ENCODE data around the gene GSG1L.
A peak's percentile ranks its signal among the peaks of the same experiment; 100 is the strongest.

Gene GSG1L

GRCh38 chr16:27771201-27771910 lies 292.2 kb downstream of the GSG1L start:
- no peak for DNase-seq (ENCODE audit: low read depth)

GRCh38 chr16:27770271-27771196 lies 293.0 kb downstream of the GSG1L start:
- no peak for DNase-seq (ENCODE audit: low read depth)

- peak; percentile 62 for DNase-seq (ENCODE audit: low read depth)
Observed at GRCh38 chr16:27769561-27770255, 293.8 kb downstream of the GSG1L start.

DNA sequence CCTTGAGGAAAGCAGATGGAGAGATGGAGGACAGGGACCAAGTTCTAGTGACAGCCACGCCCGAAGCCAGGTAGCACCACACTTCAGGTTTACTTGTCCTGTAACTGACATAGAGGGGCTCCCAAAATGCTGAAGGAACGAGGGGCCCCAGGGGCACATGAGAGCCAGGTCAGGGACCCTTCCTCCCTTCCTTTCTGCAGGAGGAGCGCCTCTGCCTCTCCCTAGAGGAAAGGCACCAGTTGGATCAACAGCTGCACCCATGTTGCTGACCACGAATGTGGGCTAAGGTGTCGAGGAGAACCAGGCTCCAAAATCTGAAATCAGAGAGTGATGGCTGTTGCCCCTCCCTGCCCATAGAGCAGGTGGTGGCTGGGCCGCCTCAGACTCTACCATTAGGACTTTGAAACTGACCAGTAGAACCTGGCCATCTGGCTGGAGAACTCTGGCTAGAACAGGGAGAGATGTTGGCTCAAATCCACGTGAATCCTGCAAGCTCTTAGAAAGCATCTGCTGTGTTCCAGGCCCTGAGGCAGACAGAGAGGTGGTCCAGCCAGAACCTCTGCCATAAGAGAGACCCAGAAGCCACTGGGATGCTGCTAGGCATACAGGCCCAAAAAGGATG lies 294.8 kb downstream of the GSG1L start:
- DNase-seq (ENCODE audit: low read depth) = no peak

GRCh38 chr16:27767971-27768591 lies 295.4 kb downstream of the GSG1L start:
- no peak for DNase-seq (ENCODE audit: low read depth)

GRCh38 chr16:27767081-27767480 lies 296.4 kb downstream of the GSG1L start:
- no peak for DNase-seq (ENCODE audit: low read depth)

DNA sequence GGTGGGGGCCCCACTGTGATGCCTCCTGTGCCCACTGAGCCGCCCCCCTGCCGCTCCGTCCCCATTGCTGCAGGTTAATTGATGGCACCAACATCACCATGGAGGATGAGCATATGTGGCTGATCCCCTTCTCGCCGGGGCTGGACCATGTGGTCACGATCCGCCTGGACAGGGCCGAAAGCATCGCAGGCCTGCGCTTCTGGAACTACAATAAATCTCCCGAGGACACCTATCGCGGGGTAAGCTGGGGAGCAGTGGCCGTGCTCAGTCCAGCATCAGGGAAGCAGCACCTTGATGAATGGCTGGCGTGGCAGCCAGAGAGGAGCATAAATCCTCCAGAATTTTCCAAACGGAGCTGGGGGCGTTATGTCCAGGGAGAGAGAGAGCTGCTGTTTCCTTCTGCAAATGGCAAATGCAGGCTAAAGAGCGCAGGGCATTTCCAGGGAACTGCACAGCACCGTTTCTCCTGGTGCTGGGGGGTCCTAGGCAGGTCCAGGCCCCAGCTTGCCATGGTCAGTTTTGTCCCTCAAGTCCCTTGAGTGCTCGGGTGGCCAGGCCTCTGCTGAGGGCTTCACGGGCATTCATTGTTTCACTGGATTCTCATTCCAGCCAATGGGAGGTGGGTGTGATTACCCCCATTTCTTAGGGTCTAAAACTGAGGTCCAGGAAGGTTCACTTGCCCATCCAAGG lies 297.1 kb downstream of the GSG1L start:
- no peak for DNase-seq (ENCODE audit: low read depth)

DNA sequence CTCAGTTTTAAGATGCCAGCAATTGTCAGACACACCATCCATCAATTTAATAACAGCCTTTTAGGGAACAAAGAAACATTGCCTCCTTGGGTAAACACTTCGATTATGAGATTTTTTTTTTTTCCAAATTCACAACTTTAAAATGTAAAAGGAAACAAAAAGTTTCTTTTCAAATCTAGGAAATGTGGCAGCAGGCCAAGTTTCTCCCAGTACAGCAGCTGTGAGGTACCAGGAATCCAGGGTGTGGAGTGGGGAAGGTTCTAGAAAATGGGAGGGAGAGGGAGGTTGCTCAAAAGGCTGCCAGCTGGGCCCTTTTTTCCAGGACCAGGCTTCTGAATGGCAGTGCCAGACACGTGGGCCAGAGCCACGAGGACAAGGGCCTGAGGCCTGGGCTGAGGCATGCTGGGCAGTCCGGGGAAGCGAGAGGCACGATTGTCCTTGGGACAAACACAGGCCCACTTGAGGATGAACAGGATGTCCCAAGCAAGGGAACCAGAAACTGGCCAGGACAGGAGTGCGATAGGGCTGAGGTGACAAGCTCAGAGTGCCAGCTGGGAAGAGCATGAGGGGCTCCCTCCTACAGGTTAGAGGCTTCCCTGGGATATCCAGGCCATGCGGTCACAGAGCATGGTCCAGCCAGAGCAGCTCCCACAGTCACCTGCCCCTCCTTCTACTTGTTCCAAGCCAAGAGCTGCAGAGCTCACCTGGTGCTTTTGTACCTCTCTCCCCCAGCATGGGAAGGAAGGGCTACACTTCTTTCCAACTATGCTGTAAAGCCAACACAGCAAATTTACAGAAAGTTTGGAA lies 298.4 kb downstream of the GSG1L start:
- no peak for DNase-seq (ENCODE audit: low read depth)

GRCh38 chr16:27764427-27764826 lies 299.1 kb downstream of the GSG1L start:
- no peak for DNase-seq (ENCODE audit: low read depth)

- DNase-seq (ENCODE audit: low read depth) = peak; percentile 72
Observed at GRCh38 chr16:27762441-27762840, 301.1 kb downstream of the GSG1L start.

DNA sequence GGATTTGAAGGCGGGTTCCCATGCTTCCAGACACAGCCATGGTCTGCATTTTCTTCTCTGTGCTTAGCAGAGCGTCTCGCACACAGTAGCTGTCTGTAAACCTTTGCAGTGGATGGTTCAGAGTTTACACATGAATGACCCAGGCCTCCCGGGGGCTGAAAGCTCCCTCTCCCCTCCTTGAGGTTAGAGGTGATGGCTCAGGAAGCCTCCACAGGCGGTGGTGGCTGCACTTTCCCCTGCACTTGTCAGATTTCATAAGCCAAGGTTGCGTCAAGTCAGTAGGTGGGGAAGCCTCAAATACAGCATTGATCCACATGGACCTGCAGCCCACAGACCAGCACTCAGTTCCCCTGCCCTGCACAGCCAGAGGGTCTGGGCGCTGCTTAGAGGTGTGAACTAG lies 301.7 kb downstream of the GSG1L start:
- no peak for DNase-seq (ENCODE audit: low read depth)

GRCh38 chr16:27760789-27761176 lies 302.7 kb downstream of the GSG1L start:
- DNase-seq (ENCODE audit: low read depth) = no peak

GRCh38 chr16:27759967-27760788 lies 303.3 kb downstream of the GSG1L start:
- no peak for DNase-seq (ENCODE audit: low read depth)

GRCh38 chr16:27759301-27759871 lies 304.1 kb downstream of the GSG1L start:
- peak; percentile 45 for DNase-seq (ENCODE audit: low read depth)

DNA sequence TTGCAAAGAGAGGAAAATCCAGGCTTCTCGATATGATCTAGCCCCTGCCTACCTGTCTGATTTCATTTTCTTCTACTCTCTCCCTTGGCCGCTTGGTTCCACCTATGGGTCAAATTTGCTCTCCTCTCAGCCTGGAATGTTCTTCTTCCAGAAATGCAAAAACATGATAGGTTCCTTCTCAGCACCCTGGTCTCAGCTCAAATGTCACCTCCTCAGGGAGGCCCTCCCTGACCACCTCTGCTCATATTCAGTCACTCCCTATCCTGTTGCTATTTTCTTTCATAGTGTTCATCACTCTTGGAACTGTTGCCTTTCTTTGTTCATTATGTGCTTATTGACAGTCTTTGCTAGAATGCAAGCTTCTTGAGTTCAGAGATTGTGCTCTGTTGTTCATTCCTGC lies 305.0 kb downstream of the GSG1L start:
- DNase-seq (ENCODE audit: low read depth) = no peak

GRCh38 chr16:27756206-27756970 lies 307.1 kb downstream of the GSG1L start:
- no peak for DNase-seq (ENCODE audit: low read depth)

GRCh38 chr16:27754788-27755690 lies 308.5 kb downstream of the GSG1L start:
- no peak for DNase-seq (ENCODE audit: low read depth)

Data from amniotic epithelial cell (primary cell).